ENCODE results near the gene CD47. TPM values are rescaled to one million over a fixed set of nuclear protein-coding genes. Genes with fewer than 3 reads are reported as not detected.

The CD47 gene
- total RNA-seq, 1 donor from 2014 or later, result 60.0 TPM

GRCh38 chr3:108042300-108042699, 48.5 kb downstream of the CD47 start:
- no peak for TF ChIP-seq CTCF (IDR thresholded peaks at IDR 0.05; ENCODE audit: insufficient read depth, low read length, severe bottlenecking)
- H3K4me3 ChIP-seq (ENCODE audit: low read depth, low read length), result no peak overlapping the region
- H3K27me3 ChIP-seq (ENCODE audit: control insufficient read depth, insufficient read depth, low read length), result no peaks in the 10 kb centered on the region
- peaks cover 1% of the 10 kb centered on the region for H3K36me3 ChIP-seq (ENCODE audit: control insufficient read depth, insufficient read depth, low read length)
- no peak for DNase-seq (ENCODE audit: low read depth)
- peak; percentile 32 for FAIRE-seq

- peaks cover 1% of the 10 kb centered on the region for H3K36me3 ChIP-seq (ENCODE audit: control insufficient read depth, insufficient read depth, low read length)
- FAIRE-seq (no peak), DNase-seq (ENCODE audit: low read depth) (no peak)
- no peaks in the 10 kb centered on the region for H3K27me3 ChIP-seq (ENCODE audit: control insufficient read depth, insufficient read depth, low read length)
- no peak for TF ChIP-seq CTCF (IDR thresholded peaks at IDR 0.05; ENCODE audit: insufficient read depth, low read length, severe bottlenecking)
- H3K4me3 ChIP-seq (ENCODE audit: low read depth, low read length), result no peak overlapping the region
Observed at GRCh38 chr3:108041253-108041652, 49.6 kb downstream of the CD47 start.

- no peak for DNase-seq (ENCODE audit: low read depth)
- no peak for FAIRE-seq
- TF ChIP-seq CTCF (IDR thresholded peaks at IDR 0.05; ENCODE audit: insufficient read depth, low read length, severe bottlenecking), result no peak
- Histone ChIP-seq H3K4me3 (ENCODE audit: low read depth, low read length) (no peak overlapping the region), H3K27me3 (ENCODE audit: control insufficient read depth, insufficient read depth, low read length) (no peaks in the 10 kb centered on the region), H3K36me3 (ENCODE audit: control insufficient read depth, insufficient read depth, low read length) (peaks cover 1% of the 10 kb centered on the region)
Observed at GRCh38 chr3:108037770-108038169, 53.1 kb downstream of the CD47 start.

GRCh38 chr3:108036984-108037741, 53.7 kb downstream of the CD47 start:
- no peak for FAIRE-seq
- H3K4me3 ChIP-seq (ENCODE audit: low read depth, low read length), result no peak overlapping the region
- no peaks in the 10 kb centered on the region for H3K36me3 ChIP-seq (ENCODE audit: control insufficient read depth, insufficient read depth, low read length)
- H3K27me3 ChIP-seq (ENCODE audit: control insufficient read depth, insufficient read depth, low read length), result no peaks in the 10 kb centered on the region
- TF ChIP-seq CTCF (IDR thresholded peaks at IDR 0.05; ENCODE audit: insufficient read depth, low read length, severe bottlenecking), result no peak
- no peak for DNase-seq (ENCODE audit: low read depth)

- H3K36me3 ChIP-seq (ENCODE audit: control insufficient read depth, insufficient read depth, low read length), result no peaks in the 10 kb centered on the region
- FAIRE-seq, result no peak
- H3K4me3 ChIP-seq (ENCODE audit: low read depth, low read length), result no peak overlapping the region
- no peak for DNase-seq (ENCODE audit: low read depth)
- TF ChIP-seq CTCF (IDR thresholded peaks at IDR 0.05; ENCODE audit: insufficient read depth, low read length, severe bottlenecking), result no peak
- H3K27me3 ChIP-seq (ENCODE audit: control insufficient read depth, insufficient read depth, low read length), result no peaks in the 10 kb centered on the region
Observed at GRCh38 chr3:108036401-108036800, 54.4 kb downstream of the CD47 start.

GRCh38 chr3:108035751-108036150, 55.1 kb downstream of the CD47 start:
- Histone ChIP-seq H3K4me3 (ENCODE audit: low read depth, low read length) (no peak overlapping the region), H3K27me3 (ENCODE audit: control insufficient read depth, insufficient read depth, low read length) (no peaks in the 10 kb centered on the region), H3K36me3 (ENCODE audit: control insufficient read depth, insufficient read depth, low read length) (no peaks in the 10 kb centered on the region)
- FAIRE-seq (no peak), DNase-seq (ENCODE audit: low read depth) (no peak)
- no peak for TF ChIP-seq CTCF (IDR thresholded peaks at IDR 0.05; ENCODE audit: insufficient read depth, low read length, severe bottlenecking)
